Stimulated activated CD8-positive, alpha-beta memory T cell treated with anti-CD3 and anti-CD28 coated beads, Interleukin-2, amount 100 ng/mL, for 1 hour (primary cell): ENCODE data around the gene DNAH8.

ENCODE experiments used
- DNase-seq, 2 donors: peaks; one replicate each; pipeline ENCODE4 v3.0.0-alpha.2; 2020; ENCODE audit warnings: low read depth in 2 of 2

Gene DNAH8

DNA sequence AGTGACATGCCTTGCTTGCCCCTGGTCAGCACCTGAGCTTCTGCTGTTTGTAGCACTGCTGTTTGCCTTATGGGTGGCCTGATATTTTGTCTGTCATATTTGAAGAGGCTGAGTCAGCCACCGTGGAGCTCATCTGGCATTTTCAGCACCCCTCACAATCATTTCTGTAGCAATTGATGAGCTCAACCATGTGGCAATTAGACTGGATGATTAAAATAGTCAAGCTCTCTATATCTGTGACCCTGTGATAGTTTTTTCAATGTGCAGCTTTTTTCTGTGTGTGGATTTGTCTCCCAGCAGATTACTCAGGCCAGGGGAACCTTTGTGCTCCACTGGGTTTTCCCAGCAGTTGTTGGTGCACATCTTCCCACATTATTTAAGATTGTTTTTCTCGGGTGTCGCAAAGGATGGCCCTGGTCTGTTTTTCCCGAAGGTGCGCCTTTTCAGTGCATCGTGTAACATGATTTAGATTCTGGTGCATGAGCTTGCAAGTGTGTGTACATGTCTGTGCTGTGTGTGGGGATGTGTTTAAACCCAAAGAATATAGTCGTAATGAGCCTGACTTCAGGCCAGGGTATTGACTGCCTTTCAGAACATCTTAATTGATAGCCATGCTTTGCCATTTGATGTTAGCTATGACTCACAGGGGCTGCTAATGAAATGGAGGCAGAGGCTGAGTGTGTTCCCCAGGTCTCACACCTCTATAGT, 301.9 kb downstream of the DNAH8 start:
- no peak for DNase-seq

DNA sequence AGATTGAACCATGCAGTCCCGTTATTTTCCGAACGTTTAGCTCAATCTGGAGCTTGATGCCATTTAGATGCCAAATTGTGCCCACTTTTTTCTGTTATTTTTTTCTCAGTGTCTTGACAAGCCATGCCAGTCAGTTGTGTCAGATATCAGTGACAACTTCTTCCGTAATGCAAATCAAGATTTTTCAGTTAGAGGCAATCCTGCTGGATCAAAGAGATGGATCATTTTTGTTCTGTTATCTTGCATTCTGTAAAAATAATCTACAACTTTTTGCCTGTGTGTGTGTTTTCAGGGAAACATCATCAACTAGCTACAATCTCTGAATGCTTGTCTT, 302.4 kb downstream of the DNAH8 start:
- DNase-seq = no peak

DNA sequence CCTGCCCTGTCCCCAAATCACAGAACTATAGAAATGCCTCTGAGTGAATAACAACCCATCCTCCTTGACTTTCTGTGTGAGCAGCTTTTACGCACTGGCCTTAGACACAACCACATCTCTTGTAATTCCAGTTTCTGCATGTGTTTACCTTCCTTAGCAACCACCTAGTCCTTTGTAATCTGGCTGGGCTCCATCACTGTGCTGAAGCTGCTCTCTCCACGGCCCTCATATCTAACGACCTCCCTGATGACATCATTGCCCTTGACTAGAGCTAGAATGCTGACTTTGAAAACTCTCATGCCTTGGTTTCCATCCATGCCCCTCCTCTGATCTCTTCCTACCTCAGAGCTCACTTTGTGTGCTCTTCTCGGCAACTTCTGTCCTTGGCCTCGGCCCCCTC, 303.0 kb downstream of the DNAH8 start:
- DNase-seq = no peak

DNA sequence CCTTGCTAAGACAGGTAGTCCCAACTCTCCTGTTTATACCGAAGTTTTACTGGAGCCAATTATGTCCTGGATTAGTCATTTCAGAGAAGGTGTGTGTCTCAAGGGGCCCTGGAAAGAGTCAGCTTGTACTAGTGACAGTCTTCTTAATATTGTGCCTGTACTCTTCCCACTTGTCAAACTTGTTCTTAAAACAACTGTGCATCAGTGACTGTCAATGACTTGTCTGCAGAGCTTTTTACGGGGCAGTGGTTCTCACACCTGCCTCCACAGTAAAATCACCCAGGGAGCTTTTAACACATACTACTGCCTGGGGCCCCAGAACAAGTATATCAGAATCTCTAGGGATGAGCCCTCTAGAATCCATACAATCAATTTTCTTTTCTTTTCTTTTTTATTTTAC, 305.0 kb downstream of the DNAH8 start:
- no peak for DNase-seq

DNA sequence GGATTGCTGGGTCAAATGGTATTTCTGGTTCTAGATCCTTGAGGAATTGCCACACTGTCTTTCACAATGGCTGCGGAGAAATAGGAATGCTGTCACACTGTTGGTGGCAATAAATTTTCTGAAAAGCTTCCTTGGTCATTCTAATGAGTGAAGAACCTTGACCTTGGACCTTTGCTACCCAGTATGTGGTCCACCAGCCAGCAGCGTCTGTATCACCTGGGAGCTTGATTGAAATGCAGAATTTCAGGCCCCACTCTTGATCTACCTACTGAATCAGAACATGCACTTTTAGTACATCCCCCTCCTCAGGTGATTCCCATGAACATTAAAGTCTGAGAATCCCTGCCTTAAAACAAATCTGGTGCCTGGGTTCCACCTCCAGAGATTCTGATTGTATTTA, 305.9 kb downstream of the DNAH8 start:
- no peak for DNase-seq

DNA sequence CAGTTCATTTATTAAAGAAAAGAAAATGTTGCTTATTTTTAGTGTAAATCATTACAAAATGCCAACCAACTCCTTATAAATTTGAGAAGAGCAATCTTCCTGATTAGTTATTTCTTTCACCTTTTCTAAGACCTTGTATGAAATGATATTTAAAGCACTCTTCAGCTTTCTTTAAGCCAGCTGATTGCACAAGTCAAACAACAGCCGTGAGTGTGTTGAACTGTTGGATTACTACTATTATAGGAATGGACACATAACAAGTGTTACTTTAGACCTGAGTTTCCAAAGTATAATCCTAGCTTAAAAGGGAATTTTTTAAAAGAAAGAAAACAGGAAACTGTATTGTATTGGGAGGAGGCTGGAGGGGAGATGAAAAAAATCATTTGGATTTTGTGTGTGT, 306.7 kb downstream of the DNAH8 start:
- no peak for DNase-seq

DNA sequence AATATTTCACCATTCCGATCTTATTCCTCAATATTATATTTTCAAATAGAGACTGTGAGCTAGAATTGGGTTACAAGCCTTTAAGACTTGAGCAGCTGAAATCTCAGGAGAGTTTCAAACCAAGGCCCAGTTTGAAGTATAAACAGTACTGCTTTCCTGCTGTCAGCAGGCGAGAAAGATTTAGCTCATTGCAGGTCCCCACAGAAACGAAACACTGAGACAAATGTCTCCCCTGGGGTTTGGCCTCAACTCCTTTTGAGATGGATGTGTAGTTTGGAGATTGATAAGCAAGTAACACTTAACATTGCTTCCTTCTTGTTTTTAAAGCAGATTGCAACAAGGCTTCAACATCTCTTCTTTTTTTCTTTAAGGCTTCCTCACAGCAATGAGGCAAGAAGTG, 311.1 kb downstream of the DNAH8 start:
- DNase-seq = no peak

DNA sequence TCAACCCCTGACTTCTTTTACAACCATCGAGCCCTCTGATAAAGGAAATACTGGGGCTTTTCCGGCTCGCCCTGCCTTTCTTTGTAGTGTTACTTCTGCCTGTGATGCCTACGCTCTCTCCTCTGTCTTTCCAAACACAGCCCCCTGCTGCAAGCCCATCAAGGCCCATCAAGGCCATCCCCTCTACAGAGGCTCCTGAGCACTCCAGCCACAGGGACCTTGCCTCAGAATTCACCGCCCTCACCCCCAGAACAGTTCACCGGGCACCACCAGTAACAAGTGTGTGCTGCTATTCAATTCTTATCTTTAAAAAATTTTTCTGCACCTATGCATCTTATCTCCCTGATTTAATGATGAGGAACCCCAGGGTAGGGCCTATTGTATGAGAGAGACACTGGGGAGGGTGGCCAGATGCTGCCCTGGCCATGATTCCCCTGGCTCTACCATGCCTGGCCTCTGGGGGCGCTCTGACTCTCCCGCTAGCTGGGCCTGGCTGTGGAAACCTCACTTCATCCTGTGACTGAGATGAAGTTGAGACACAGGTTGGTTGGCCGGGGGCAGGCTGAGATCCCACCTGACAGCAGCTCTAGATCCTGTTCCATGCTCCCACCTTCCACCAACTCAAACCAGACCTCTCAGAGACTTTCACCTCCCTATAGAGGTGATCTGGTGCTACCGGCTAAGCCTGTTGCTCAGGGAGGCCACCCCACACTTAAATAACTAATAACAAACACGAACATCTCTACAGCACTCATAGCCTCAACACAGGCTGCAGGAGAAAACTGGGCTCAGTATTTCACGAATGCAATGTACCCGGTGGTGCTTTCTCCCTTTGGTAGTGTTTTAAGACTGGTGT, 314.3 kb downstream of the DNAH8 start:
- DNase-seq = peak in 1 of 2 donors; percentile 9

DNA sequence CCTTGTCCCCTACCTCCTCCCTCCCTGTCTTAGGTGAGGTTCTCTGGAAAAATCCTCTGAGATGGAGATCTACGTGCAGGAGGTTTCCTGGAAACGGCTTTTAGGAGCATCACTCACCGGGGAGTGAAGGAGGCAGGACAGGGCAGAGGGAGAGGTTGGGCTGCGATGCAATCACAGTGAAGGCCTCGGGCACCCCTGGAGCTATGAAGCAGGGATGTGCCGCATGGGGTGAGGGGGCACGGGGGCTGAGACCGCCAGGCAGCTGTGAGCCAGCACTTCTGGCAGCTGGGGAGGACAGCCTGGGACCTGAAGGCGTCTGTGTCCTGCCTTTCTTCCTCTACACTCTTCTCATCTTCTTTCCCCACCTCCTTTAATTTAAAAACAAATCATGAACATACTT, 320.6 kb downstream of the DNAH8 start:
- DNase-seq = no peak

DNA sequence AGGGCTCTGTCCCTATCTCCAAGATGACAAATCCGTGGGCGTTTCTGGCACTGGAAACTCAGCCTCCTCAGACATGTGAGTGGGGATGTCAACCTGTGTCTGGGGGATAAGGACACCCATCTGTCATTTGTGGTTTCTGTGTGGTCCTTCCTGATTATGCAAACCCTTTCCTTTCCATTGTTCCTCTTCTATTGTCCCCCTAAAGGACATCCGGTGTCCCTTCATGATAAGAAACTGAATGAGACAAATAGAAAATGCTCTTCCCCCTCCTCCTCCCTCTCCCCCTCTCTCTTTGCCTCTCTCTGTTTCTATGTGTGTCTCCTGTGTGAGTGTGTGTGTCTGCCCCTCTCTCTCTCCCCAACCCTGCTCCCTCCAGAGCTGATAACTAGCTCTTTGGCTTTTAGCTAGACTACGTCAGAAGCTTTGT, 322.0 kb downstream of the DNAH8 start:
- DNase-seq = no peak

DNA sequence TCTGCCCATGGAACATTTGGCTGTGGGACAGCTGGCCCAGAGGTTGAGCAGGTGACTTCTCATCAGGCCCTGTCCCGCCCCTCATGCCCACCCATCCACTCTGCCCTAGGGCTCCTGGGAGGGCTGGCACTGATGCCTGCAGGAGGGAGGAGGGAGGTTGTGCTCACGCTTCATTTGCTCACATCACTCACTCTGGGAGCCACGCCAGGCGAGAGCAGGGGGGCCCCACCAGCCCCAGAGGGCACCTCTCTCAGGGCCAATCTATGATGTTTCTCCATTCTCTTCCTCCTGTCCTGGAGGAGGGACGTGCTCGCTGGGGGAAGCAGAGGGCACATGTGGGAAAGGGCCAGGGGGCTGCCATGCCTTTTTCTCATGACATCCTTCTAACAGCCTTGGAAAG, 322.6 kb downstream of the DNAH8 start:
- no peak for DNase-seq

DNA sequence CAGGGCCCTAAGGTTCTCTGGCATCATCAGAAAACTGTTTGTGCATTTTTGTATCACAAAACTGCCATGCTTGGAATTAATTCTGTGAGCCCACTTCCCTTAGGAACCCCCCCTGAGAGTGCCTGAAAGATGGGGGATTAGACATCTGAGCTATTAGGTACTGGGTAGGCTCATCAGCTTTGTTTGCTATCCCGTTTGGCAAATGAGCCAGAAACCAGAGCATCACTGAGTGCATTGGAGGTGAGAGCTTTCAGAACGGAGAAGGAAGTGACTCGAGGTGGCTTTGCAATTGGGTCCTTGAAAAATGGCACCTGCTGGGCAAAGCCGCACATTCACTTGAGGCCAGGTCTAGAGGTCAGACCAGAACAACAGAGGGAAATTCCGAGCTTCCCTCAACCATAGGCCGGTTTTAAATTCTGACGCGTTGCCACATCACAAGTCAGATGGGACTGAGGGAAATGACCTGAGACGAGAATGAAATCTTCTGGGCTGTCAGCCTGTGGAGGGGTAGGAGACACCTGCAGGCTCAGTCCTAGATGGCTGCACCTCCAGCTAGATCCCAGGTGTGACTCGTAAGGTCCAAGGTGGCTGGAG, 325.1 kb downstream of the DNAH8 start:
- no peak for DNase-seq

DNA sequence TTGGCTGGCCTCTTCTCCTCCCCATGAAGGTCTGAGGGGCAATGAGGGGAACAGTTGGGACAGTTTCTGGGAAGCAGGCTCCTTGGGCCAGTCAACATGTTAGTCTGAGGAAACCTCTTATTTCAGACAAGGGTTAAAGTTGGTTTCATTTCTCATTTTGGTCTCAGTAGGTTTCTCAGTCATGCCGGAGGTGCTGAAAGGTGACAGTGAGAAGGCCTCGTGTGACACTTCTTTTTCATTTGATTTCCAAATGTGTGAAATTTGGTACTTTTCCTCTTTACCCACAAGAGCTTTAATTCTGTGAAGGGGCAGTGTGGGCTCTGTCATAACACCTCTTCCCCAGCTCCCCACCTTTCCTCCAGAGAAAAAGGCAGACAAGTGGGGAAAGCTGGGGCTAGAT, 326.0 kb downstream of the DNAH8 start:
- DNase-seq = no peak

DNA sequence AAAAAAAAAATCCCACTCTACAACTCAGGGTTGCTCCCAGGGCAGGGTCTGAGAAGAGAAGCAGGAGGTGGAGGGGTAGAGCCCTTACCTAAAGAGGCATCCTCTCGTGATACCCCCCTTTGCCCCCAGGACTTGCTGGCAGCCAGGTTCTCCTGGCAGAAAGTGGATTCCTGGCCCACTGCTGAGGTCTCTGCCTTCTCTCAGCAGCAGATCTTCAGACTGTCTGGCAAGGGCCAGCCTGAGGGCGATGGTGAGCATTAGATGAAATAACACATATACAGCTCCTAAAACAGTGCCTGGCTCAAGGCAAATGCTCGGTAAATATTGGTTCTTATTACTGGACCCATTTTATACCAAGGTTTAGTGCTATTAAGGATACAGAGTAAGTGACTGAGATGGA, 328.7 kb downstream of the DNAH8 start:
- no peak for DNase-seq

DNA sequence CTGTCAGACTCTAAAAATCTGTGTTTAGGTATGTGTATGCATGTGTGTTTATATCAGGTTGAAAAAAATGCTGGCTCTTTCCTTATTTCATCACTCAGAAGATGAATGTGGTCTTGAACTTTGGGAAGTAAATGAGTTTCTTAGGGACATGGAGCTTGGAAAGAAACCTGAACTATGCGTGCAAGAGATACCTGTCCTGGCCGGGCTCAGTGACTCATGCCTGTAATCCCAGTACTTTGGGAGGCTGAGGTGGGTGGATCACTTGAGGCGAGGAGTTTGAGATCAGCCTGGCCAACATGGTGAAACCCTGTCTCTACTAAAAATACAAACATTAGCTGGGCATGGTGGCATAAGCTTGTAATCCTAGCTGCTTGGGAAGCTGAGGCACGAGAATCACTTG, 329.1 kb downstream of the DNAH8 start:
- DNase-seq = no peak

DNA sequence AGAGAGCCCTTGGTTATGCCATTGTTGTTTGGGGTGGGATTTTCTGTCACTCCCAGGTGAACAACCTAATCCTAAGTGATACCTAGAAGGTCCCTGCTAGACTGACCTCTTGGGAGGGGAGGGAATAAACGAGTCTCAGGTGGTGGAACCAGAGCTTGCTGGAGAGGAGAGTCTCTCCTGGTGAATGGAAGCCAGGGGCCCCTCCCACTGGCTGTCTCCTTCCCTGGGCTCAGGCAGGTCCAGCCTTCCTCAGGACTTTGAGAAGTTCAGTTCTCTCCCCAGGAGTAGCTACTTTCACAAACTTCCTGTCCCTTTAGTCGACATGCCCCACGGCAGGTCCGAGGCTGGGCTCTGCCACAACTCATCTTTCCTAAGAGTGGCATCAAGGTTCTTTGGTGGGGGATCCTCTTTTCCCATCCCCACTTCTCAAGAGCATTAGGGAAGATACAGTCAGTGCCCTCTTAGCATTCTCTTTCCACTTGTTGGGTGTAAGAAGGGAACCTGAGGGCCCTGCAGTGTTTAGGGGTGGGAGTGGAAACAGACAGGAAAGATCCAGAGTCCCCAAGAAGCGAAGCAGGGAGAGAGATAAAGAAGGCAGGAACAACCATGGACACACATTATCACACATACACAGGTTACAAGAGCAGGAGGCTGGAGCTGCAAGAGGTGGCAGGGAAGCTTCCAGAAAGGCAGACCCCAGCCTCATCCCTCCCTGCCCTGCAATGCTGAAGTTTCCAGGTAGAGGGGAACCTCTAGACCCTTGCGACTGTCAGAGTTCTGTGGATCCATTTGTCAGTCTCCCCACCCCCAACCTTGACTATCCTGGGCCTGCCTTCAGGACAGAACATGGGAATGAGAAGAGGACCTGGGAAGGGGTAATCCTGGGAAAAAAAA, 332.6 kb downstream of the DNAH8 start:
- no peak for DNase-seq

DNA sequence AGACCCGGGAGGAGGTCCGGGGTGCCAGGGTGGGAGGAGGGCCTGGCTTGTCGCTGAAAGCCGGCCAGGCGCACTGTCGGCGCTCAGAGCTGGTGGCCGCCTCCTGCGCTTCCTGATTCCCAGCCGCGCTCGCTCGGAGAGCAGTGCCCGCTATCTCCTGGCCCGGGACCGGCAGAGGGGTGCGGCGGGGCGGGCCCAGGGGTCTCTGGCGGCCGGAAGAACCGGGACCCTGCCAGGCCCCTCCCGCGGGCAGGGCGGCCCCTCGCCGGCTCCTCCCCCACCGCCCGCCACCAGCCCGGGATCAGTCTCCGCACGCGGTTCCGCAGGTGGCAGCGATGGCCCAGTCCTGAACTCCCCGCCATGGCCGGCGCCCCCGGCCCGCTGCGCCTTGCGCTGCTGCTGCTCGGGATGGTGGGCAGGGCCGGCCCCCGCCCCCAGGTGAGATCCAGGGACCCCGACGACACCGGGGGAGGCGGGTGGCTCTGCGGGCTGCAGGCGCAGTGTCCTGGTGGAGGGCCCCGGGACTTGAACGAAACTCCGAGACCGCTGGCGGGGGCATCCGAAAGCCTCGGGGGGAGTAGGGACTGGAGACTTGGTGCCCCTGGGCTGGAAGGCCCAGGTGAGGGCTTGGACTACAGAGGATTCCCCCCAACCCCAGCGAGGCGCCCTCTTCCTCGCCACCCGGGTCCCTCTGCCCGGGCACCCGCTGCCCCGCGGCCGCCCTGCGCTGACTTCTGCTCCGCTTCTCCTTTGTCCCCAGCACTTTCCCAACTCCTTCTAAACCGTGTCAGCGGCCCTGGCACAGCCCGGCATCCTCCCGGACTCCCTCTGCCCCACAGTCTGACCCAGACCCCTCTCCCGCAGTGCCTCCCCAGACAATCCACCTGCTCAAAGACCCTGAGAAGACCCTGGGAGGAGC, 333.6 kb downstream of the DNAH8 start, which contains the start of gene GLP1R:
TSS of gene GLP1R (plus strand) at position 301 of the 919 bp plus-strand sequence. CDS start at position 361, 60 bp downstream.
- DNase-seq = no peak

DNA sequence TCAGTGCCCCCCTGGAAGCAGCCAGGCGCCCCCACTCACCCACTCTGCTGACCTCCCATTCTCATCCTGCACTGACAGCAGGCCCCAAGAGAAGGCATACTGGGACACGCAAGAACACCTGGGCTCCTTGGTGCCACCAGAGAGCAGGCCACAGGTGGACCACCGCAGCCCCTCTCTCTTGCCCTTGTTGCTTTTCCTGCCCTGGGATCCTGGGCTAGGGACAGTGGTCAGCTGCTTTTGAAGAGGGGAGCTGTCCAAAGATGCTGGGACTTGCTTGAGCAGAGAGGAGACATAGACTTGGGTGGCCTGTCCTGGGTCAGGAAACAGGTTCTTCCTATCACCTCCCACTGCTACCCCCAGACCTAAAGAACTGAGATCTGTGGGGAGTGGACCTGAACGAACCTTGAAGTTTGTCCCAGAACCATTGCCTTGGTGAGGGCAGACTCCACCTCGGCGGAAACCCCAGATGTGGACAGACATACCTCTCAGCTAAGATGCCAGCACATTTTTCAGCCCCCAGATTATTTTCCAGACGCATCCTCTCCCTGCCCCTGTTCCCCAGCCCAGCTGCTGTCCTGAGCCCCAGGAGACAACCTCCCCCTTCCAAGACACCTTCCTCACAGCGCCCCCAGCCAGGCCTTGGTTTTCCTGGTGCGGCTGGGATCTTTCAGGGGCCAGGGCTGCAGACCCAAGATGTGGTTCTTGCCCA, 334.6 kb downstream of the DNAH8 start:
- no peak for DNase-seq

DNA sequence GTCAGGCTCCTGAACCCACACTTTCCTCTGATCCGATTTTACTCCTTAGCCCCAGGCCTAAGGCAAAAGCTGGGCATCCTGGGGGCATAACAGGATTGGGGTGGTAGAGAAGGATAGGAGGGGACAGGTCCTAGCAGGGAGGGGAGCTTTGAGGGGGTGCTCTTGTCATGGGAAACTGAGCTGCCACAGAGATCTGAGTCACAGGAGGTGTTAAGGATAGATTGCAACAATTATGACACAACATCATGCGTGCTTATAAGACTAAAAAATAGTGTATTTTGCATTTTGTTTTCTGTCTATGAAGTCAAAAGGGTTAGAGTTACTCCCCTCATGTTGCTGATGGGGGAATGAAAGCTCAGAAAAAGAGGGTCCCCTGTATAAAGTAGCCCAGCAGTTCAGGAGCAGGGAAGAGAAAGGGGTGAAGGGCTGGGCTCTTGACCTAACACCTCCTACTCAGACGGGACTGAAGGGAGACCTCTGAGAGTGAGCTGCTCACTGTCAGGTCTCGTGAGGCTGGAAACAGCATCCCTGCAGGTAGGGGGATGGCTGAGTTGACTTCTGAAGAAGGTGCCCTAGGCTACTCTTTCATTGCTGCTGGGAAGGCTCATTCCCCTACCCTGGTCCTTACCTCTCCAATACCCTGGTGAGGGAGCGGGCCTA, 335.5 kb downstream of the DNAH8 start:
- no peak for DNase-seq
